Bronchial epithelial cell (primary cell): ENCODE measurements around the gene FBXO42. TPM values are rescaled to one million over a fixed set of nuclear protein-coding genes. Genes with fewer than 3 reads are reported as not detected.

Experiments
- DNase-seq: peaks from one replicate; pipeline ENCODE4 v3.0.0-alpha.2; 2010; ENCODE audit warnings: low read depth
- FAIRE-seq: peaks from 2 replicates; lab custom pipeline; 2011; peaks lifted over from hg19 to GRCh38; lab: Jason Lieb, UNC
- H3K27me3 ChIP-seq: 2 replicates; pipeline ENCODE4 v1.5.1; 2011; ENCODE audit warnings: low read length; ENCODE audit not compliant: control insufficient read depth, insufficient read depth
- H3K36me3 ChIP-seq: 2 replicates; pipeline ENCODE4 v1.5.1; 2011; ENCODE audit warnings: low read length; ENCODE audit not compliant: control insufficient read depth, insufficient read depth
- H3K4me3 ChIP-seq: 2 replicates; pipeline ENCODE4 v1.5.1; 2011; ENCODE audit warnings: mild to moderate bottlenecking, low read depth, low read length, control low read depth
- CTCF ChIP-seq: IDR thresholded peaks from 2 replicates; pipeline ENCODE4 v1.5.1; 2011; ENCODE audit warnings: mild to moderate bottlenecking, moderate library complexity, low read length, control low read depth, inconsistent platforms; ENCODE audit not compliant: insufficient read depth, severe bottlenecking
- total RNA-seq: library from RNA; depleted of rRNA; stranded (reverse); fragments of >200 nt; gene quantifications from 2 replicates; pipeline ENCODE4 v1.2.1, GENCODE V29; 2014

Gene FBXO42
- total RNA-seq, 1 donor from 2014 or later = 10.8 TPM

- FAIRE-seq (no peak), DNase-seq (no peak)
- no peak for TF ChIP-seq CTCF
- Histone ChIP-seq H3K27me3 (no peaks in the 10 kb centered on the region), H3K36me3 (peaks cover 17% of the 10 kb centered on the region), H3K4me3 (no peak overlapping the region)
Measured at GRCh38 chr1:16393570-16394521, 41.6 kb upstream of the FBXO42 start.

GRCh38 chr1:16392740-16393569 lies 40.7 kb upstream of the FBXO42 start:
- DNase-seq (no peak), FAIRE-seq (no peak)
- H3K36me3 ChIP-seq = peaks cover 12% of the 10 kb centered on the region
- TF ChIP-seq CTCF = no peak
- H3K4me3 ChIP-seq = no peak overlapping the region
- H3K27me3 ChIP-seq = no peaks in the 10 kb centered on the region

DNA sequence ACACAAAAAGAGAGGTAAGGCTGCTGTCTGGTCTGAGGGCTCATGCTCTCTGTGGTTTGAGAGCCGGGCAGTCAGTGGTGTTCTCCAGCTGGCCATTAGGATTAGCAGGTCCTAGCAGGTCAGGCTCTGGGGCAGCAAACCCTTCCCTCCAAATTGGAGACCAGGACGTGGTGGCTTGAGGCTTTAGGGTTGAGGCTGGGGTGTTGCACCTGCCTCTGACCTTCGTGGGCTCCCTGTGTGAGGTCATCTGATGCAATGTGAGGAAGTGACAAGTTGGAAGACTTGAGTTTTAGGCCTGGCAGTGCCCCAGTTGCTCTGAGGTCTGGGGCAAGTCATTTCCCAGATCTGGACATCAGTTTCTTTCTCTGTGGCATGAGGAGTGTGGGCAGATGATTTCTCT lies 39.1 kb upstream of the FBXO42 start:
- DNase-seq = no peak
- FAIRE-seq = no peak
- H3K36me3 ChIP-seq = peaks cover 9% of the 10 kb centered on the region
- H3K27me3 ChIP-seq = no peaks in the 10 kb centered on the region
- TF ChIP-seq CTCF = no peak
- no peak overlapping the region for H3K4me3 ChIP-seq

DNA sequence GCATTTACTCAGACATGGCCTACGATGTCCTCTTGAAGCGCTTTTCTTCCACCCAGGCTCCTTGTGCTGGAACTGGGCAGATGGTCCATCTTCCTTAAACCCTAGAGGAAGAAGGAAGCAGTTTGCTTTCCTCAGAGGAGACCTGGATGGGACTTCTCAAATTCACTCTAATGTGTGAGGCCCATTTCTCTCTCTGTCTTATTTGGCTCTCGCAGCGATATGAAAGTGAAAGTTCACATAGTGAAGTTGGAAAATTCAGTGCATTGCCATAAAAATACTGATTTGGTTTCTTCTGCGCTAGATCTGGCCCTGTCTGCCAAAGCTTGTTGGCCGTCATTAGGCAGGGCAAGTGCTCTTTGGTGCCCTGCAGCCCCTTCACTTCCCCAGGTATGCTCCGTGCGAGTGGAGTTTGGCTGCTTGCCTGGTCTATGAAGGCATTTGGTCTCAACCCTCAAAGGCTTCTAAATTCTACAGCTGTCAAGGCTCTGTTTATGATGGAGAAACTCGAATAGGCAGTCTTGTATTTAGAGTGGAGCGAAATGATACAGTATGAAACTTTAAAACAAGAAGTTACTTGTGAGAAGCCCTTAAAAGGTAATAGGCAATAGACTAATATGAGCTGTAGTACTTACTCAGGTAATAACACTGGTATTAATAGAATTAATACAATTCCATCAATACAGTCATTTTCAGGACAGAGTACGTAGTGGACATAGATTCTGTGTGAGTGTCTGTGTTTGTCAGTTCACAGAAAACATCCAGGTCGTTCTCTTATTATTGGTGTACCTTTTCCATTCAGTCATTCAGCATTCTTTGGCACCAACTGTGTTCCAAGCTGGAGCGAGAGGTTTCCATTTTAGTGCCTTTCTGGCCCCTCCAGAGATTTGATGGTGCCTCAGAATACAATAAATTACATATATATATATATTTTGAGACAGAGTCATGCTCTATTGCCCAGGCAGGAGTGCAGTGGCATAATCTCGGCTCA lies 35.2 kb upstream of the FBXO42 start:
- DNase-seq = no peak

More for the DNA sequence above, 35.2 kb upstream of the FBXO42 start:
- FAIRE-seq = no peak
- no peak for TF ChIP-seq CTCF
- Histone ChIP-seq H3K4me3 (no peak overlapping the region), H3K36me3 (no peaks in the 10 kb centered on the region), H3K27me3 (no peaks in the 10 kb centered on the region)
